ENCODE data around the gene ZNF311. TPM values are rescaled to one million over a fixed set of nuclear protein-coding genes. Genes with fewer than 3 reads are reported as not detected.

The ZNF311 gene
- total RNA-seq, 2 donors from 2014 or later: not detected

- peak overlapping the region in 1 of 2 donors; percentile 24 for H3K4me3 ChIP-seq
- peak; percentile 87 for ATAC-seq
- H3K4me1 ChIP-seq: peaks cover 10% of the 10 kb centered on the region
- no peaks in the 10 kb centered on the region for H3K36me3 ChIP-seq (replicated peaks in 1 of 2; ENCODE audit: insufficient read depth in 1 of 2, low read depth in 2 of 2)
- WGBS, 2 donors: 1 to 2% methylated on average over 33 to 41 of the region's 41 CpGs
- TF ChIP-seq CTCF (IDR thresholded peaks at IDR 0.05) (peak; percentile 26 to 87 (median 81)), POLR2A (IDR thresholded peaks at IDR 0.05) (no peak)
- H3K9me3 ChIP-seq: no peaks in the 10 kb centered on the region
- H3K27ac ChIP-seq: no peak overlapping the region
- intact Hi-C loops (cut with DNase I): loop anchor here (5.0 kb wide), 2 partner anchors 179 to 329 kb away; no protein-coding TSS in a partner anchor
- DNase-seq: peak; percentile 78 to 87 (median 84)
- H3K27me3 ChIP-seq: peaks cover 0 to 7% of the 10 kb centered on the region in 2 donors
Measured at GRCh38 chr6:29016559-29017427, 11.7 kb upstream of the ZNF311 start.

- intact Hi-C loops (cut with DNase I): loop anchor here (5.0 kb wide), 2 partner anchors 178 to 328 kb away; no protein-coding TSS in a partner anchor
- H3K9me3 ChIP-seq: no peaks in the 10 kb centered on the region
- ATAC-seq: no peak
- H3K4me1 ChIP-seq: peaks cover 10% of the 10 kb centered on the region
- no peak overlapping the region for H3K4me3 ChIP-seq
- H3K27ac ChIP-seq: no peak overlapping the region
- DNase-seq: no peak
- no peaks in the 10 kb centered on the region for H3K36me3 ChIP-seq (replicated peaks in 1 of 2; ENCODE audit: insufficient read depth in 1 of 2, low read depth in 2 of 2)
- peaks cover 0 to 7% of the 10 kb centered on the region in 2 donors for H3K27me3 ChIP-seq
- 53 to 64% methylated on average over 28 to 76 of the region's 79 CpGs for WGBS, 2 donors
- no peak for TF ChIP-seq CTCF (IDR thresholded peaks at IDR 0.05)
- no peak for TF ChIP-seq POLR2A (IDR thresholded peaks at IDR 0.05)
Measured at GRCh38 chr6:29014729-29015608, 9.9 kb upstream of the ZNF311 start.

GRCh38 chr6:29011276-29011734 is 6.2 kb upstream of the ZNF311 start:
- WGBS, 2 donors: 1 to 8% methylated on average over 20 to 30 of the region's 30 CpGs
- intact Hi-C loops (cut with DNase I): no loop called here

GRCh38 chr6:29009358-29009757 is 4.2 kb upstream of the ZNF311 start:
- H3K9me3 ChIP-seq: no peaks in the 10 kb centered on the region
- H3K36me3 ChIP-seq (replicated peaks in 1 of 2; ENCODE audit: insufficient read depth in 1 of 2, low read depth in 2 of 2): no peaks in the 10 kb centered on the region
- no peak overlapping the region for H3K27ac ChIP-seq
- DNase-seq (no peak), ATAC-seq (no peak)
- 11 to 14% methylated on average over 1 of the region's 1 CpG for WGBS, 2 donors
- no peak overlapping the region for H3K4me3 ChIP-seq
- peaks cover 8% of the 10 kb centered on the region for H3K4me1 ChIP-seq
- peaks cover 0 to 3% of the 10 kb centered on the region in 2 donors for H3K27me3 ChIP-seq
- TF ChIP-seq POLR2A (IDR thresholded peaks at IDR 0.05) (no peak), CTCF (IDR thresholded peaks at IDR 0.05) (no peak)
- intact Hi-C loops (cut with DNase I): no loop called here

More at GRCh38 chr6:29011276-29011734, 6.2 kb upstream of the ZNF311 start:
- no peak overlapping the region for H3K27ac ChIP-seq
- no peaks in the 10 kb centered on the region for H3K9me3 ChIP-seq
- TF ChIP-seq CTCF (IDR thresholded peaks at IDR 0.05): no peak
- no peak for TF ChIP-seq POLR2A (IDR thresholded peaks at IDR 0.05)
- ATAC-seq (peak; percentile 47), DNase-seq (peak; percentile 34 to 45 (median 37))
- H3K36me3 ChIP-seq (replicated peaks in 1 of 2; ENCODE audit: insufficient read depth in 1 of 2, low read depth in 2 of 2): no peaks in the 10 kb centered on the region
- H3K4me1 ChIP-seq: peaks cover 1% of the 10 kb centered on the region
- H3K4me3 ChIP-seq: no peak overlapping the region
- peaks cover 0 to 9% of the 10 kb centered on the region in 2 donors for H3K27me3 ChIP-seq
